Retina (tissue), 1 donor: ENCODE data around the gene PCDHGB3.
A peak's percentile ranks its signal among the peaks of the same experiment; 100 is the strongest.
"Not testable (repeated sequence)": the region's sequence is repeated elsewhere in the genome, so short reads cannot be mapped to it uniquely, and the experiment has no call there.

Source experiments
- DNase-seq: peaks from one replicate; pipeline ENCODE4 v3.0.0-alpha.2; 2016

The PCDHGB3 gene

GRCh38 chr5:141393267-141393666 lies 23.2 kb downstream of the PCDHGB3 start:
- no peak for DNase-seq

- DNase-seq, result not testable (repeated sequence)
Observed at GRCh38 chr5:141394401-141395187, 24.6 kb downstream of the PCDHGB3 start.

GRCh38 chr5:141397756-141398551 lies 27.9 kb downstream of the PCDHGB3 start, which contains the start of gene PCDHGB5:
PCDHGB5 (plus strand) TSS chr5:141397947; CDS start chr5:141398128, 181 bp downstream.
- DNase-seq, result not testable (repeated sequence)

- no peak for DNase-seq
Observed at GRCh38 chr5:141398608-141399007, 28.6 kb downstream of the PCDHGB3 start.

GRCh38 chr5:141399555-141400258 lies 29.7 kb downstream of the PCDHGB3 start:
- DNase-seq, result no peak

GRCh38 chr5:141402553-141403243 lies 32.7 kb downstream of the PCDHGB3 start, which contains the start of gene PCDHGA9:
PCDHGA9 (plus strand) TSS chr5:141402778; CDS start chr5:141402953, 175 bp downstream.
- DNase-seq, result no peak

GRCh38 chr5:141403387-141403786 lies 33.3 kb downstream of the PCDHGB3 start:
- no peak for DNase-seq

GRCh38 chr5:141407790-141408505 lies 37.9 kb downstream of the PCDHGB3 start, which contains the start of gene PCDHGB6:
PCDHGB6 (plus strand) TSS chr5:141408021; CDS start chr5:141408203, 182 bp downstream.
- DNase-seq, result peak; percentile 72

- DNase-seq, result no peak
Observed at GRCh38 chr5:141409598-141410306, 39.7 kb downstream of the PCDHGB3 start.

GRCh38 chr5:141411575-141411974 lies 41.5 kb downstream of the PCDHGB3 start:
- DNase-seq, result no peak

- peak; percentile 39 for DNase-seq
Observed at GRCh38 chr5:141412854-141413539, 43.0 kb downstream of the PCDHGB3 start, which contains the start of gene PCDHGA10. PCDHGA10 (plus strand) TSS chr5:141412987; CDS start chr5:141413176, 189 bp downstream.

GRCh38 chr5:141413540-141414069 lies 43.6 kb downstream of the PCDHGB3 start:
- DNase-seq, result no peak

- DNase-seq, result not testable (repeated sequence)
Observed at GRCh38 chr5:141414548-141415274, 44.7 kb downstream of the PCDHGB3 start.

GRCh38 chr5:141415275-141415618 lies 45.2 kb downstream of the PCDHGB3 start:
- DNase-seq, result not testable (repeated sequence)

GRCh38 chr5:141417494-141418172 lies 47.6 kb downstream of the PCDHGB3 start, which contains the start of gene PCDHGB7:
PCDHGB7 (plus strand) TSS chr5:141417677; CDS start chr5:141417860, 183 bp downstream.
- peak; percentile 82 for DNase-seq

GRCh38 chr5:141419074-141419880 lies 49.2 kb downstream of the PCDHGB3 start:
- DNase-seq, result no peak

GRCh38 chr5:141420855-141421488 lies 50.9 kb downstream of the PCDHGB3 start, which contains the start of gene PCDHGA11:
PCDHGA11 (plus strand) TSS chr5:141421051; CDS start chr5:141421228, 177 bp downstream.
- DNase-seq, result peak; percentile 69
